Erythroblast (primary cell): Measurements from ENCODE around the gene WHRN.

Source experiments
- GATA1 ChIP-seq: IDR thresholded peaks from 2 replicates; pipeline ENCODE4 v1.6.1; 2011; ENCODE audit warnings: low read depth, mild to moderate bottlenecking, control low read depth, low read length, moderate library complexity
- POLR2A ChIP-seq: IDR thresholded peaks from 2 replicates; pipeline ENCODE4 v1.6.1; 2011; ENCODE audit warnings: mild to moderate bottlenecking, low read length

- no peak for TF ChIP-seq POLR2A
- TF ChIP-seq GATA1 = no peak
These were observed 44.5 kb upstream of the WHRN start for GRCh38 chr9:114549697-114550330.
